Psoas muscle (tissue), 8 donors: ENCODE measurements around the gene CERS5. TPM values are rescaled to one million over a fixed set of nuclear protein-coding genes. Genes with fewer than 3 reads are reported as not detected.

Source experiments
- ATAC-seq, 4 donors: fragments of 200-7000 bp; cut with Tn5 transposase; one replicate each; pipeline ENCODE4 v1.9.1; 2020; ENCODE audit warnings: moderate library complexity in 3 of 4, mild to moderate bottlenecking in 2 of 4
- DNase-seq, 2 donors: peaks; one replicate each; pipeline ENCODE4 v3.0.0-alpha.2; 2020
- H3K27ac ChIP-seq: fragments of 200-600 bp; one replicate; pipeline ENCODE4 v1.8.0; 2022
- H3K27me3 ChIP-seq, 3 donors: fragments of 200-600 bp in 1 of 3; one replicate each; pipeline versions ENCODE4 v1.6.1 to v1.8.0; 2013 to 2022; ENCODE audit warnings: low read length in 2 of 3, mild to moderate bottlenecking in 2 of 3, moderate library complexity in 1 of 3; ENCODE audit not compliant: insufficient read depth in 3 of 3
- H3K36me3 ChIP-seq, 2 donors: fragments of 200-600 bp in 1 of 2; one replicate each; pipeline versions ENCODE4 v1.6.1 to v1.8.0; 2013 to 2022; ENCODE audit warnings: low read depth in 1 of 2, mild to moderate bottlenecking in 1 of 2, moderate library complexity in 1 of 2; ENCODE audit not compliant: insufficient read depth in 1 of 2
- H3K4me1 ChIP-seq: fragments of 200-600 bp; one replicate; pipeline ENCODE4 v1.8.0; 2022
- H3K4me3 ChIP-seq: fragments of 200-600 bp; one replicate; pipeline ENCODE4 v1.8.0; 2022; ENCODE audit warnings: mild to moderate bottlenecking
- H3K9me3 ChIP-seq: fragments of 200-600 bp; one replicate; pipeline ENCODE4 v1.8.0; 2022
- WGBS, 3 donors: extraction: QIAGEN DNeasy Blood & Tissue Kit; methylation state at CpG; one replicate each; pipeline versions ENCODE4 v1.1.6 to v1.1.7; 2013; 5-methylcytosine and 5-hydroxymethylcytosine counted together
- intact Hi-C, 2 donors: fragments of 100-400 bp; cut with DNase I; formaldehyde crosslinking; loops; one replicate each; pipeline versions ENCODE4 v1.11.0 to v1.14.2; 2022
- polyA plus RNA-seq, 3 donors: library from polyadenylated mRNA; stranded (reverse); fragments of 200-250 nt; gene quantifications; one replicate each; pipeline ENCODE4 v1.2.3, GENCODE V29; 2013
- total RNA-seq, 4 donors: library from RNA; stranded (reverse); fragmentation: NEBNext Ultra II Directional in 2 of 4; extraction: Animal tissue kit (Norgen Biotek cat#: 25700) in 2 of 4; gene quantifications; one replicate each; pipeline versions ENCODE4 v1.2.1 to v1.2.4, GENCODE V29; 2021 to 2023
- TF ChIP-seq, protein P1 (sequence below): fragments of 200-600 bp; IDR thresholded peaks from one replicate; pipeline ENCODE4 v1.8.0; 2022; ENCODE audit warnings: antibody characterized with exemption
- donor health status: healthy with polysubstance abuse.
- donor health status: DM: no; HTN: no; CAD: no; lungs with moderate emphysema.
- donor health status: Bipolar disorder and iron deficiency.
- donor health status: healthy.
- donor health status: DM: yes; HTN: yes; CAD: no.
- donor health status: DM: no; HTN: no; CAD: no.
- donor health status: DM: no; HTN: no; CAD: no.
- donor health status: DM: yes; HTN: yes; CAD: no.

The CERS5 gene
- total and polyA plus RNA-seq, 7 donors = 5.2 to 10.7 (median 7.2) TPM

DNA sequence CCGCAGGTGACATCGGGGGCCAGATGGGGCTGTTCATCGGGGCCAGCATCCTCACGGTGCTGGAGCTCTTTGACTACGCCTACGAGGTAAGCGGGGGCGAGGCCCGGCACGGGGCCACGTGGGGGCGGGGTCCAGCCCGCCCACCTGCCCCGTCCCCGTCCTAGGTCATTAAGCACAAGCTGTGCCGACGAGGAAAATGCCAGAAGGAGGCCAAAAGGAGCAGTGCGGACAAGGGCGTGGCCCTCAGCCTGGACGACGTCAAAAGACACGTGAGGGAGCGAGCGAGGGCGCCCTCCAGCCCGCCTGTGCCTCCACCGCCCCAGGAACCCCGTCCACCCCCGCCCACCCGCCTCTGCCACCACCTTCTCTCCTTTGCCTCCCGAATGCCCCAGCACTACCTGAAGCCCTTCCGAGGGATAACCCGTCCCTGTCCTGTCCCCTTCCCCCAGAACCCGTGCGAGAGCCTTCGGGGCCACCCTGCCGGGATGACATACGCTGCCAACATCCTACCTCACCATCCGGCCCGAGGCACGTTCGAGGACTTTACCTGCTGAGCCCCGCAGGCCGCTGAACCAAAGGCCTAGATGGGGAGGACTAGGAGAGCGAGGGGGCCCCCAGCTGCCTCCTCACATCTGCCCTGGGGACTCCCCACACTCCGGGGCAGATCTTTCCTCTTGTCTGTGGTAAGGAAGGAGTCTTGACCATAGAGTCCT, 85.9 kb downstream of the CERS5 start:
- H3K36me3 ChIP-seq = no peaks in the 10 kb centered on the region
- TF ChIP-seq, protein P1, sequence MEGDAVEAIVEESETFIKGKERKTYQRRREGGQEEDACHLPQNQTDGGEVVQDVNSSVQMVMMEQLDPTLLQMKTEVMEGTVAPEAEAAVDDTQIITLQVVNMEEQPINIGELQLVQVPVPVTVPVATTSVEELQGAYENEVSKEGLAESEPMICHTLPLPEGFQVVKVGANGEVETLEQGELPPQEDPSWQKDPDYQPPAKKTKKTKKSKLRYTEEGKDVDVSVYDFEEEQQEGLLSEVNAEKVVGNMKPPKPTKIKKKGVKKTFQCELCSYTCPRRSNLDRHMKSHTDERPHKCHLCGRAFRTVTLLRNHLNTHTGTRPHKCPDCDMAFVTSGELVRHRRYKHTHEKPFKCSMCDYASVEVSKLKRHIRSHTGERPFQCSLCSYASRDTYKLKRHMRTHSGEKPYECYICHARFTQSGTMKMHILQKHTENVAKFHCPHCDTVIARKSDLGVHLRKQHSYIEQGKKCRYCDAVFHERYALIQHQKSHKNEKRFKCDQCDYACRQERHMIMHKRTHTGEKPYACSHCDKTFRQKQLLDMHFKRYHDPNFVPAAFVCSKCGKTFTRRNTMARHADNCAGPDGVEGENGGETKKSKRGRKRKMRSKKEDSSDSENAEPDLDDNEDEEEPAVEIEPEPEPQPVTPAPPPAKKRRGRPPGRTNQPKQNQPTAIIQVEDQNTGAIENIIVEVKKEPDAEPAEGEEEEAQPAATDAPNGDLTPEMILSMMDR = no peak
- ATAC-seq (no peak), DNase-seq (no peak)
- WGBS, 3 donors = 52 to 58% (median 56%) methylated on average over 38 to 46 of the region's 46 CpGs
- H3K4me1 ChIP-seq = peaks cover 10% of the 10 kb centered on the region
- intact Hi-C loops = no loop called here
- no peaks in the 10 kb centered on the region for H3K27me3 ChIP-seq
- no peak overlapping the region for H3K27ac ChIP-seq
- no peak overlapping the region for H3K4me3 ChIP-seq
- no peaks in the 10 kb centered on the region for H3K9me3 ChIP-seq

DNA sequence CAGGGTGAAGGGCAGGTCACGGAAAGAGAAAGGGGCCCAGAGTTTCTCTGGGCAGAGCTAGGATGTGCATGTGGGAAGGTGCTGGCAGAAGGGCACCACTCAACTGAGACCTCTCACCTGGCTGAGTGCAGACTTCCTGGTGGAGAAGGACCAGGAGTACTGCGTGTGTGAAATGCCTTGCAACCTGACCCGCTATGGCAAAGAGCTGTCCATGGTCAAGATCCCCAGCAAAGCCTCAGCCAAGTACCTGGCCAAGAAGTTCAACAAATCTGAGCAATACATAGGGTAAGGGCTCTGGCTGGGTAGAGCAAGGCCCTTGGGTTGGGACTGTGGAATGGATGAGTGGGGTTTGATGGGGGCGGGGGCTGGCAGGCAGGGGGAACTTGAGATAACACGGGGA, 87.4 kb downstream of the CERS5 start:
- TF ChIP-seq, protein P1 = no peak
- DNase-seq = no peak
- no peak for ATAC-seq
- no peaks in the 10 kb centered on the region for H3K27me3 ChIP-seq
- WGBS, 3 donors = 81 to 93% (median 88%) methylated on average over 5 of the region's 5 CpGs
- intact Hi-C loops = no loop called here
- H3K36me3 ChIP-seq = no peaks in the 10 kb centered on the region
- H3K27ac ChIP-seq = no peak overlapping the region
- H3K4me1 ChIP-seq = peaks cover 8% of the 10 kb centered on the region
- no peaks in the 10 kb centered on the region for H3K9me3 ChIP-seq
- no peak overlapping the region for H3K4me3 ChIP-seq

Other genes with a start within 250 kb of the CERS5 start
- not detected for gene AQP2, start 216.6 kb downstream of the CERS5 start, total RNA-seq
- gene AQP2, start 216.6 kb downstream of the CERS5 start, polyA plus RNA-seq = not detected
- gene AQP5, start 205.5 kb downstream of the CERS5 start, total RNA-seq = not detected
- under 1 TPM in 1 of 3 donors, not detected in 2; 0.05 TPM for gene AQP5, start 205.5 kb downstream of the CERS5 start, polyA plus RNA-seq
- not detected for gene AQP6, start 194.4 kb downstream of the CERS5 start, total RNA-seq
- under 1 TPM in 1 of 3 donors, not detected in 2; 0.04 TPM for gene AQP6, start 194.4 kb downstream of the CERS5 start, polyA plus RNA-seq
- gene RACGAP1, start 141.9 kb downstream of the CERS5 start, total RNA-seq = 1 to 10 TPM; 4.6 to 6.1 (median 5.2) TPM
- gene RACGAP1, start 141.9 kb downstream of the CERS5 start, polyA plus RNA-seq = 10 to 100 TPM in 1 of 3 donors, 1 to 10 TPM in 2; 3.4 to 15.3 (median 5.5) TPM
- gene ASIC1, start 109.8 kb downstream of the CERS5 start, total RNA-seq = under 1 TPM; 0.32 to 0.82 (median 0.60) TPM
- under 1 TPM; 0.20 to 0.29 (median 0.25) TPM for gene ASIC1, start 109.8 kb downstream of the CERS5 start, polyA plus RNA-seq
- gene SMARCD1, start 82.0 kb downstream of the CERS5 start, total RNA-seq = 10 to 100 TPM; 14.2 to 21.1 (median 17.9) TPM
- gene SMARCD1, start 82.0 kb downstream of the CERS5 start, polyA plus RNA-seq = 10 to 100 TPM; 11.7 to 20.4 (median 12.3) TPM
- gene GPD1, start 63.4 kb downstream of the CERS5 start, total RNA-seq = 100 to 1,000 TPM in 3 of 4 donors, 10 to 100 TPM in 1; 92.0 to 221 (median 148) TPM
- gene GPD1, start 63.4 kb downstream of the CERS5 start, polyA plus RNA-seq = 100 to 1,000 TPM in 1 of 3 donors, 10 to 100 TPM in 2; 17.4 to 120 (median 66.0) TPM
- gene COX14, start 55.1 kb downstream of the CERS5 start, total RNA-seq = 100 to 1,000 TPM; 101 to 141 (median 115) TPM
- 100 to 1,000 TPM; 132 to 173 (median 132) TPM for gene COX14, start 55.1 kb downstream of the CERS5 start, polyA plus RNA-seq
- 10 to 100 TPM in 3 of 4 donors, 1 to 10 TPM in 1; 8.3 to 25.3 (median 17.5) TPM for gene LIMA1, start 116.2 kb upstream of the CERS5 start, total RNA-seq
- 1 to 10 TPM; 5.6 to 9.0 (median 8.1) TPM for gene LIMA1, start 116.2 kb upstream of the CERS5 start, polyA plus RNA-seq
- not detected for gene FAM186A, start 229.2 kb upstream of the CERS5 start, total RNA-seq
- not detected for gene FAM186A, start 229.2 kb upstream of the CERS5 start, polyA plus RNA-seq
- gene LARP4, start 233.5 kb upstream of the CERS5 start, total RNA-seq = 10 to 100 TPM; 59.1 to 89.5 (median 77.4) TPM
- gene LARP4, start 233.5 kb upstream of the CERS5 start, polyA plus RNA-seq = 10 to 100 TPM; 21.2 to 86.6 (median 28.5) TPM